PC-9 (cell line): ENCODE measurements around the gene C14orf132. TPM values are rescaled to one million over a fixed set of nuclear protein-coding genes. Genes with fewer than 3 reads are reported as not detected.
A peak's percentile ranks its signal among the peaks of the same experiment; 100 is the strongest.

ENCODE experiments used
- BruUV-seq: library from RNA; stranded (reverse); fragments of 400-500 nt; replicated peaks from 2 replicates; lab custom pipeline; 2021; lab: Mats Ljungman, UMichigan
- CTCF ChIA-PET: fragments of 300-600 bp; sonication (Branson Sonifier 250); formaldehyde crosslinking; loops from one replicate; lab custom pipeline; 2022; ENCODE audit warnings: antibody characterized with exemption; lab: Charles Lee
- POLR2A ChIA-PET: fragments of 300-600 bp; sonication (Branson Sonifier 250); formaldehyde crosslinking; loops from one replicate; lab custom pipeline; 2022; ENCODE audit warnings: antibody characterized with exemption; ENCODE audit not compliant: unreplicated experiment; lab: Charles Lee
- DNase-seq, 2 experiments: peaks; one replicate each; pipeline versions ENCODE4 v3.0.0 to v3.0.0-alpha.2; 2015 to 2022; ENCODE audit warnings: mixed read lengths in 1 of 2
- H2AFZ ChIP-seq: fragments of 200-600 bp; sonication (generic); 2 replicates; pipeline ENCODE4 v1.8.1; 2017; ENCODE audit warnings: antibody characterized with exemption
- H3F3A ChIP-seq: fragments of 200-600 bp; sonication (generic); 2 replicates; pipeline ENCODE4 v1.8.1; 2017; ENCODE audit warnings: antibody characterized with exemption, mild to moderate bottlenecking, low read depth; ENCODE audit not compliant: insufficient read depth
- H3K27ac ChIP-seq: fragments of 200-600 bp; sonication (generic); 2 replicates; pipeline ENCODE4 v1.6.1; 2016; ENCODE audit warnings: mixed run types
- H3K27me3 ChIP-seq: fragments of 200-600 bp; sonication (generic); 2 replicates; pipeline ENCODE4 v1.6.1; 2016; ENCODE audit warnings: low read depth, mixed run types; ENCODE audit not compliant: insufficient read depth
- H3K36me3 ChIP-seq: fragments of 200-600 bp; sonication (generic); 2 replicates; pipeline ENCODE4 v1.6.1; 2016; ENCODE audit warnings: low read depth, mixed run types
- H3K4me1 ChIP-seq: fragments of 200-600 bp; sonication (generic); replicated peaks from 2 replicates; pipeline ENCODE4 v1.6.1; 2016; ENCODE audit warnings: mixed run types; ENCODE audit not compliant: insufficient read depth
- H3K4me2 ChIP-seq: fragments of 200-600 bp; sonication (generic); 2 replicates; pipeline ENCODE4 v1.6.1; 2017; ENCODE audit warnings: mixed run types
- H3K4me3 ChIP-seq: fragments of 200-600 bp; sonication (generic); 2 replicates; pipeline ENCODE4 v1.6.1; 2016; ENCODE audit warnings: mixed run types
- H3K79me2 ChIP-seq: fragments of 200-600 bp; sonication (generic); 2 replicates; pipeline ENCODE4 v1.6.1; 2017; ENCODE audit warnings: low read depth, mixed run types
- H3K9me2 ChIP-seq: fragments of 200-600 bp; sonication (generic); 2 replicates; pipeline ENCODE4 v1.8.1; 2017; ENCODE audit warnings: mild to moderate bottlenecking; ENCODE audit not compliant: insufficient read depth
- H3K9me3 ChIP-seq: fragments of 200-600 bp; sonication (generic); 2 replicates; pipeline ENCODE4 v1.8.1; 2016; ENCODE audit warnings: low read depth; ENCODE audit not compliant: insufficient read depth
- H4K20me1 ChIP-seq: fragments of 200-600 bp; sonication (generic); 2 replicates; pipeline ENCODE4 v1.8.1; 2017; ENCODE audit not compliant: insufficient read depth
- EZH2 ChIP-seq: fragments of 200-600 bp; sonication (generic); IDR thresholded peaks from 2 replicates; pipeline ENCODE4 v1.8.0; 2017; ENCODE audit warnings: antibody characterized with exemption, low read depth
- intact Hi-C: fragments of 100-400 bp; cut with micrococcal nuclease; formaldehyde crosslinking; loops from one replicate; pipeline ENCODE4 v1.10.0; 2022; ENCODE audit not compliant: unreplicated experiment
- total RNA-seq: library from RNA; stranded (reverse); gene quantifications from 2 replicates; pipeline ENCODE4 v1.2.3, GENCODE V29; 2021
- TF ChIP-seq, protein P1 (sequence below): fragments of 200-600 bp; sonication (generic); conservative IDR thresholded peaks from 2 replicates; pipeline ENCODE4 v1.6.1; 2017; ENCODE audit warnings: mixed run types, antibody characterized with exemption, mild to moderate bottlenecking, moderate library complexity

C14orf132 gene
- total RNA-seq, 1 experiment from 2014 or later, result not detected

DNA sequence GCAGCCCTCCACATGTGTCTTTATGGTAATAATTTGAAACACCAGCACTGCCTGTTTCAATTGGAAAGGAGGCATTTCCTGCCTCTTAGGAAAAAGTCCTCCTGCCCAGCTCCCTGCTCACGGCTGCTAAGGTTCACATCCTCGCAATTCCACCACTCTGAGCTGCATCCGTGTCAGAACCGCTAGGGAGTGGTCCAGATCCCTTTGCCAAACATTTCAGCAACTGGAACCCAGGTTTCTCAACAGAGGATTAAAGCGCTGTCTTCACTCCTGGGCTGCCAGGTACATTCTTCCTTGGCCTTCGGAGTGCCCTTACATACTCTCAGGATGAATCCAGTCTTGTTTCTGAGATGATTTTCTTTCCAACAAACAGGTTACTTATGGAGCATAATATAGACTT is 23.3 kb downstream of the C14orf132 start:
- intact Hi-C loops, result no loop called here
- no peaks in the 10 kb centered on the region for H3K36me3 ChIP-seq
- no peaks in the 10 kb centered on the region for H3K9me2 ChIP-seq
- ChIA-PET POLR2A (no interaction called here), CTCF (no interaction called here)
- H3F3A ChIP-seq, result no peaks in the 10 kb centered on the region
- no peak overlapping the region for H3K4me2 ChIP-seq
- no peaks in the 10 kb centered on the region for H3K27me3 ChIP-seq
- H3K79me2 ChIP-seq, result no peaks in the 10 kb centered on the region
- no peak overlapping the region for H3K27ac ChIP-seq
- DNase-seq, result no peak
- H3K4me3 ChIP-seq, result no peak overlapping the region
- TF ChIP-seq EZH2, result no peak
- TF ChIP-seq, protein P1, sequence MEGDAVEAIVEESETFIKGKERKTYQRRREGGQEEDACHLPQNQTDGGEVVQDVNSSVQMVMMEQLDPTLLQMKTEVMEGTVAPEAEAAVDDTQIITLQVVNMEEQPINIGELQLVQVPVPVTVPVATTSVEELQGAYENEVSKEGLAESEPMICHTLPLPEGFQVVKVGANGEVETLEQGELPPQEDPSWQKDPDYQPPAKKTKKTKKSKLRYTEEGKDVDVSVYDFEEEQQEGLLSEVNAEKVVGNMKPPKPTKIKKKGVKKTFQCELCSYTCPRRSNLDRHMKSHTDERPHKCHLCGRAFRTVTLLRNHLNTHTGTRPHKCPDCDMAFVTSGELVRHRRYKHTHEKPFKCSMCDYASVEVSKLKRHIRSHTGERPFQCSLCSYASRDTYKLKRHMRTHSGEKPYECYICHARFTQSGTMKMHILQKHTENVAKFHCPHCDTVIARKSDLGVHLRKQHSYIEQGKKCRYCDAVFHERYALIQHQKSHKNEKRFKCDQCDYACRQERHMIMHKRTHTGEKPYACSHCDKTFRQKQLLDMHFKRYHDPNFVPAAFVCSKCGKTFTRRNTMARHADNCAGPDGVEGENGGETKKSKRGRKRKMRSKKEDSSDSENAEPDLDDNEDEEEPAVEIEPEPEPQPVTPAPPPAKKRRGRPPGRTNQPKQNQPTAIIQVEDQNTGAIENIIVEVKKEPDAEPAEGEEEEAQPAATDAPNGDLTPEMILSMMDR, result no peak
- peaks cover 10% of the 10 kb centered on the region for H3K4me1 ChIP-seq
- no TSS peak for BruUV-seq
- no peaks in the 10 kb centered on the region for H3K9me3 ChIP-seq
- H4K20me1 ChIP-seq, result no peaks in the 10 kb centered on the region
- no peak overlapping the region for H2AFZ ChIP-seq

DNA sequence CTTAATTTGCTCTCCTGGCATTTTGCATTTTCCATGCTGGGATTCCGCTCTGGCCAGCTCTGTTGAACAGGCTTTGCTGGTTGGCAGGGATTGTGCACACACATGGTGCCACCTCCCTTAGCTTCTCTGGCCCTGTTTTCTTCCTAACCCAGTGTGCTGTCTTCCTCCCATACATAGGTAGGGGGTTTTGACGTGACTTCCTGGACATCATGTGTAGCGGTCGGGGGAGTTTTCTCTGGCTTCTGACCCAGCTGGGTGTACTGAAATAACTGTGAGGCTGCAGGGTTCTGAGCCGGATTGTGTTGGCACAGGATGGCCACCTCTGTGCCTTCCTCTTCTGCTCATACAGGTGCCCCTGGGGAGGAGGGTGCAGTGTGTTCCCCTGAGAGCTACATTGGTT is 25.7 kb downstream of the C14orf132 start:
- no peaks in the 10 kb centered on the region for H3F3A ChIP-seq
- H3K27ac ChIP-seq, result no peak overlapping the region
- no peaks in the 10 kb centered on the region for H3K79me2 ChIP-seq
- no peak overlapping the region for H3K4me2 ChIP-seq
- no peak for DNase-seq
- no peaks in the 10 kb centered on the region for H3K9me2 ChIP-seq
- POLR2A ChIA-PET, result no interaction called here
- H3K9me3 ChIP-seq, result no peaks in the 10 kb centered on the region
- CTCF ChIA-PET, result no interaction called here
- no TSS peak for BruUV-seq
- peaks cover 10% of the 10 kb centered on the region for H3K4me1 ChIP-seq
- no peaks in the 10 kb centered on the region for H4K20me1 ChIP-seq
- intact Hi-C loops, result no loop called here
- H2AFZ ChIP-seq, result no peak overlapping the region
- H3K27me3 ChIP-seq, result no peaks in the 10 kb centered on the region
- no peaks in the 10 kb centered on the region for H3K36me3 ChIP-seq
- TF ChIP-seq, protein P1, result no peak
- TF ChIP-seq EZH2, result no peak
- no peak overlapping the region for H3K4me3 ChIP-seq

DNA sequence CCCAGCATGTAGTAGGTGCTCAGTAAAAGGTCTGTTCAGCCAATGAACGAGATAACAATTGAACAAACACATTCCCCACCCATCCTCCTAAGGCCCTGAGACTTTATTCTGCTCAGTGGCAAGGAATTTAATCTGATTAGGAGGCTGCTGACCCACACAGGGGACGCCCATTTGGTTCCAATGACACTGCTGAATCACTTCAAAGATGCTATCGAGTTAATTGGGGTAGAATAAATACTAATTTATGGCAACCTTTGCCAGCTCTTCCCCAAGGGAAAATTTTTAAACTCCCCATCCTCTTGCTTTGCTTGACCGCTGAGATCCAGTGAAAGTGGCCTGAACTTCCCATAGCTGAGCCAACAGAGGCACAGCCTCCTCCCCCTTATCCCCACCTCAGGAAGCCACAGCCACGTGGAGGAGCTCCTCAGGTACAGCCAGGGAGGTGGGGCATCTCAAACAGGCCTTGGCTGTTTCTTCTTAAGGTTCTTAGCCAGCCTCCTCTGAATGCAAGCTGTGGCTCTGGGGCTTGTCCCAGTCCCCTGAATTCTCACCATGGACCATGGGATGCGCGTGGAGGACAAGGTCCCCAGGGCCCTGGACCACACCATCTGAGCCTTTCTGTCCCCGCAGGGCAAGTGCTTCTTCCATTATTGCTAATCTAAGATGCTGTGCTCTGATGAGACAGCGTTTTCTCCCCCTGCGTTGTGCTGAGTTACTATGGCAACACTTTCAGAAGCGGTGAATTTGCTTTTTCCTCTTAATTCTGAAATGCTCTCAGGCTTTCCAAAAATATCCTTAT is 26.7 kb downstream of the C14orf132 start:
- no peak overlapping the region for H3K27ac ChIP-seq
- no peak overlapping the region; the same call in 1 of the 2 replicates for H3K4me2 ChIP-seq
- no peaks in the 10 kb centered on the region for H3K79me2 ChIP-seq
- intact Hi-C loops, result no loop called here
- no peaks in the 10 kb centered on the region for H3K9me2 ChIP-seq
- CTCF ChIA-PET, result no interaction called here
- H3K9me3 ChIP-seq, result no peaks in the 10 kb centered on the region
- BruUV-seq, result no TSS peak
- H3F3A ChIP-seq, result no peaks in the 10 kb centered on the region
- H3K4me1 ChIP-seq, result peaks cover 10% of the 10 kb centered on the region
- TF ChIP-seq, protein P1, result no peak
- no peak for TF ChIP-seq EZH2
- H3K27me3 ChIP-seq, result no peaks in the 10 kb centered on the region
- H3K36me3 ChIP-seq, result no peaks in the 10 kb centered on the region
- H4K20me1 ChIP-seq, result no peaks in the 10 kb centered on the region
- no peak overlapping the region for H2AFZ ChIP-seq
- POLR2A ChIA-PET, result no interaction called here
- peak in 1 of 2 experiments; percentile 67 for DNase-seq
- no peak overlapping the region for H3K4me3 ChIP-seq
